ENCODE results near the gene DUS3L.

Gene DUS3L

GRCh38 chr19:5814852-5815246 is 23.9 kb upstream of the DUS3L start:
- Histone ChIP-seq H3K27me3 (ENCODE audit: control insufficient read depth, insufficient read depth, low read length) (no peaks in the 10 kb centered on the region), H3K36me3 (ENCODE audit: control insufficient read depth, insufficient read depth, low read length) (no peaks in the 10 kb centered on the region), H3K4me1 (ENCODE audit: control insufficient read depth, insufficient read depth, low read length) (no peaks in the 10 kb centered on the region), H3K9ac (ENCODE audit: low read length) (no peak overlapping the region), H3K9me3 (ENCODE audit: control insufficient read depth, low read length) (no peaks in the 10 kb centered on the region), H3K4me3 (ENCODE audit: low read length) (no peak overlapping the region)

- no peak overlapping the region for H3K4me3 ChIP-seq (ENCODE audit: low read length)
- no peaks in the 10 kb centered on the region for H3K36me3 ChIP-seq (ENCODE audit: control insufficient read depth, insufficient read depth, low read length)
- H3K4me1 ChIP-seq (ENCODE audit: control insufficient read depth, insufficient read depth, low read length), result no peaks in the 10 kb centered on the region
- H3K9ac ChIP-seq (ENCODE audit: low read length), result no peak overlapping the region
- no peaks in the 10 kb centered on the region for H3K27me3 ChIP-seq (ENCODE audit: control insufficient read depth, insufficient read depth, low read length)
- no peaks in the 10 kb centered on the region for H3K9me3 ChIP-seq (ENCODE audit: control insufficient read depth, low read length)
These were observed 23.3 kb upstream of the DUS3L start for GRCh38 chr19:5814123-5814851.

GRCh38 chr19:5811117-5811516 is 20.2 kb upstream of the DUS3L start:
- Histone ChIP-seq H3K4me1 (ENCODE audit: control insufficient read depth, insufficient read depth, low read length) (no peaks in the 10 kb centered on the region), H3K36me3 (ENCODE audit: control insufficient read depth, insufficient read depth, low read length) (no peaks in the 10 kb centered on the region), H3K4me3 (ENCODE audit: low read length) (no peak overlapping the region), H3K27me3 (ENCODE audit: control insufficient read depth, insufficient read depth, low read length) (peaks cover under 1% of the 10 kb centered on the region), H3K9ac (ENCODE audit: low read length) (no peak overlapping the region), H3K9me3 (ENCODE audit: control insufficient read depth, low read length) (no peaks in the 10 kb centered on the region)

GRCh38 chr19:5809469-5809868 is 18.5 kb upstream of the DUS3L start:
- H3K36me3 ChIP-seq (ENCODE audit: control insufficient read depth, insufficient read depth, low read length), result no peaks in the 10 kb centered on the region
- no peak overlapping the region for H3K4me3 ChIP-seq (ENCODE audit: low read length)
- H3K4me1 ChIP-seq (ENCODE audit: control insufficient read depth, insufficient read depth, low read length), result peaks cover 2% of the 10 kb centered on the region
- H3K27me3 ChIP-seq (ENCODE audit: control insufficient read depth, insufficient read depth, low read length), result peaks cover 11% of the 10 kb centered on the region
- no peak overlapping the region for H3K9ac ChIP-seq (ENCODE audit: low read length)
- H3K9me3 ChIP-seq (ENCODE audit: control insufficient read depth, low read length), result no peaks in the 10 kb centered on the region

- H3K4me1 ChIP-seq (ENCODE audit: control insufficient read depth, insufficient read depth, low read length), result peaks cover 6% of the 10 kb centered on the region
- H3K4me3 ChIP-seq (ENCODE audit: low read length), result no peak overlapping the region
- H3K9ac ChIP-seq (ENCODE audit: low read length), result no peak overlapping the region
- no peaks in the 10 kb centered on the region for H3K36me3 ChIP-seq (ENCODE audit: control insufficient read depth, insufficient read depth, low read length)
- no peaks in the 10 kb centered on the region for H3K9me3 ChIP-seq (ENCODE audit: control insufficient read depth, low read length)
- peaks cover 15% of the 10 kb centered on the region for H3K27me3 ChIP-seq (ENCODE audit: control insufficient read depth, insufficient read depth, low read length)
These were observed 18.1 kb upstream of the DUS3L start for GRCh38 chr19:5809053-5809452.

GRCh38 chr19:5808120-5808816 is 17.3 kb upstream of the DUS3L start:
- Histone ChIP-seq H3K27me3 (ENCODE audit: control insufficient read depth, insufficient read depth, low read length) (peaks cover 21% of the 10 kb centered on the region), H3K4me3 (ENCODE audit: low read length) (no peak overlapping the region), H3K36me3 (ENCODE audit: control insufficient read depth, insufficient read depth, low read length) (no peaks in the 10 kb centered on the region), H3K4me1 (ENCODE audit: control insufficient read depth, insufficient read depth, low read length) (peaks cover 14% of the 10 kb centered on the region), H3K9me3 (ENCODE audit: control insufficient read depth, low read length) (no peaks in the 10 kb centered on the region), H3K9ac (ENCODE audit: low read length) (no peak overlapping the region)

- Histone ChIP-seq H3K27me3 (ENCODE audit: control insufficient read depth, insufficient read depth, low read length) (peaks cover 32% of the 10 kb centered on the region), H3K4me1 (ENCODE audit: control insufficient read depth, insufficient read depth, low read length) (peaks cover 24% of the 10 kb centered on the region), H3K4me3 (ENCODE audit: low read length) (no peak overlapping the region)
These were observed 15.9 kb upstream of the DUS3L start for GRCh38 chr19:5806905-5807304.

GRCh38 chr19:5806133-5806489 is 15.1 kb upstream of the DUS3L start:
- Histone ChIP-seq H3K4me3 (ENCODE audit: low read length) (no peak overlapping the region), H3K9me3 (ENCODE audit: control insufficient read depth, low read length) (no peaks in the 10 kb centered on the region), H3K9ac (ENCODE audit: low read length) (no peak overlapping the region), H3K36me3 (ENCODE audit: control insufficient read depth, insufficient read depth, low read length) (no peaks in the 10 kb centered on the region), H3K4me1 (ENCODE audit: control insufficient read depth, insufficient read depth, low read length) (peaks cover 31% of the 10 kb centered on the region), H3K27me3 (ENCODE audit: control insufficient read depth, insufficient read depth, low read length) (peaks cover 37% of the 10 kb centered on the region)

More at GRCh38 chr19:5806905-5807304, 15.9 kb upstream of the DUS3L start:
- Histone ChIP-seq H3K9ac (ENCODE audit: low read length) (no peak overlapping the region), H3K9me3 (ENCODE audit: control insufficient read depth, low read length) (no peaks in the 10 kb centered on the region), H3K36me3 (ENCODE audit: control insufficient read depth, insufficient read depth, low read length) (no peaks in the 10 kb centered on the region)

GRCh38 chr19:5805462-5806132 is 14.6 kb upstream of the DUS3L start:
- Histone ChIP-seq H3K36me3 (ENCODE audit: control insufficient read depth, insufficient read depth, low read length) (no peaks in the 10 kb centered on the region), H3K4me3 (ENCODE audit: low read length) (no peak overlapping the region), H3K4me1 (ENCODE audit: control insufficient read depth, insufficient read depth, low read length) (peaks cover 36% of the 10 kb centered on the region), H3K27me3 (ENCODE audit: control insufficient read depth, insufficient read depth, low read length) (peaks cover 41% of the 10 kb centered on the region), H3K9me3 (ENCODE audit: control insufficient read depth, low read length) (no peaks in the 10 kb centered on the region), H3K9ac (ENCODE audit: low read length) (no peak overlapping the region)

- H3K27me3 ChIP-seq (ENCODE audit: control insufficient read depth, insufficient read depth, low read length), result peaks cover 44% of the 10 kb centered on the region
- no peaks in the 10 kb centered on the region for H3K9me3 ChIP-seq (ENCODE audit: control insufficient read depth, low read length)
- H3K4me3 ChIP-seq (ENCODE audit: low read length), result no peak within 1 kb of the TSS
- H3K9ac ChIP-seq (ENCODE audit: low read length), result no peak within 1 kb of the TSS
- no peaks in the 10 kb centered on the region for H3K36me3 ChIP-seq (ENCODE audit: control insufficient read depth, insufficient read depth, low read length)
- peaks cover 44% of the 10 kb centered on the region for H3K4me1 ChIP-seq (ENCODE audit: control insufficient read depth, insufficient read depth, low read length)
These were observed 13.8 kb upstream of the DUS3L start, which contains the start of gene NRTN for GRCh38 chr19:5804516-5805461. Gene NRTN (plus strand): TSS chr19:5805067. CDS start chr19:5824166, 19,099 bp downstream.

GRCh38 chr19:5803752-5804515 is 13.0 kb upstream of the DUS3L start:
- no peaks in the 10 kb centered on the region for H3K36me3 ChIP-seq (ENCODE audit: control insufficient read depth, insufficient read depth, low read length)
- peaks cover 44% of the 10 kb centered on the region for H3K27me3 ChIP-seq (ENCODE audit: control insufficient read depth, insufficient read depth, low read length)
- H3K9ac ChIP-seq (ENCODE audit: low read length), result no peak overlapping the region
- no peak overlapping the region for H3K4me3 ChIP-seq (ENCODE audit: low read length)
- H3K9me3 ChIP-seq (ENCODE audit: control insufficient read depth, low read length), result no peaks in the 10 kb centered on the region
- peaks cover 52% of the 10 kb centered on the region for H3K4me1 ChIP-seq (ENCODE audit: control insufficient read depth, insufficient read depth, low read length)
